H7 (cell line): ENCODE data around the gene TRMT10A. TPM values are rescaled to one million over a fixed set of nuclear protein-coding genes. Genes with fewer than 3 reads are reported as not detected.
A peak's percentile ranks its signal among the peaks of the same experiment; 100 is the strongest.
"Not testable (repeated sequence)": the region's sequence is repeated elsewhere in the genome, so short reads cannot be mapped to it uniquely, and the experiment has no call there.

Experiments used
- DNase-seq: peaks from one replicate; pipeline ENCODE4 v3.0.0; 2012
- H3K27me3 ChIP-seq: 2 replicates; pipeline ENCODE4 v1.6.0; 2011; ENCODE audit warnings: mild to moderate bottlenecking, low read length; ENCODE audit not compliant: control insufficient read depth, insufficient read depth
- H3K36me3 ChIP-seq: replicated peaks from 2 replicates; pipeline ENCODE4 v1.5.1; 2011; ENCODE audit warnings: low read length; ENCODE audit not compliant: control insufficient read depth, insufficient read depth
- H3K4me3 ChIP-seq: 2 replicates; pipeline ENCODE4 v1.5.1; 2011; ENCODE audit warnings: low read depth, mild to moderate bottlenecking, control low read depth, low read length, moderate library complexity; ENCODE audit not compliant: insufficient read depth
- total RNA-seq: library from RNA; depleted of rRNA; stranded (reverse); fragments of >200 nt; shearing (Covaris generic); gene quantifications from 2 replicates; pipeline ENCODE4 v1.2.3, GENCODE V29; 2014

Gene TRMT10A
- total RNA-seq, 1 experiment from 2014 or later = 3.8 TPM

GRCh38 chr4:99578714-99579113, 14.9 kb upstream of the TRMT10A start:
- H3K27me3 ChIP-seq = no peaks in the 10 kb centered on the region
- no peak overlapping the region for H3K4me3 ChIP-seq
- no peak for DNase-seq
- H3K36me3 ChIP-seq = no peaks in the 10 kb centered on the region

GRCh38 chr4:99574530-99575324, 10.9 kb upstream of the TRMT10A start, which contains the start of gene MTTP:
MTTP (plus strand) TSS chr4:99574824; CDS start chr4:99574910, 86 bp downstream.
- Histone ChIP-seq H3K27me3 (no peaks in the 10 kb centered on the region), H3K4me3 (no peak within 1 kb of the TSS), H3K36me3 (no peaks in the 10 kb centered on the region)
- DNase-seq = peak; percentile 8

- H3K27me3 ChIP-seq = no peaks in the 10 kb centered on the region
- H3K4me3 ChIP-seq = no peak overlapping the region
- no peaks in the 10 kb centered on the region for H3K36me3 ChIP-seq
- DNase-seq = no peak
Measured at GRCh38 chr4:99573735-99574368, 10.0 kb upstream of the TRMT10A start.

GRCh38 chr4:99572527-99573240, 8.8 kb upstream of the TRMT10A start:
- no peaks in the 10 kb centered on the region for H3K36me3 ChIP-seq
- DNase-seq = no peak
- no peaks in the 10 kb centered on the region for H3K27me3 ChIP-seq

GRCh38 chr4:99571883-99572282, 8.0 kb upstream of the TRMT10A start:
- Histone ChIP-seq H3K4me3 (no peak overlapping the region), H3K36me3 (no peaks in the 10 kb centered on the region), H3K27me3 (no peaks in the 10 kb centered on the region)
- DNase-seq = no peak

More at GRCh38 chr4:99572527-99573240, 8.8 kb upstream of the TRMT10A start:
- H3K4me3 ChIP-seq = no peak overlapping the region

- H3K4me3 ChIP-seq = no peak overlapping the region
- DNase-seq = no peak
- H3K27me3 ChIP-seq = no peaks in the 10 kb centered on the region
- no peaks in the 10 kb centered on the region for H3K36me3 ChIP-seq
Measured at GRCh38 chr4:99564921-99565320, 1.1 kb upstream of the TRMT10A start.

- no peak for DNase-seq
- Histone ChIP-seq H3K36me3 (no peaks in the 10 kb centered on the region), H3K4me3 (no peak overlapping the region), H3K27me3 (no peaks in the 10 kb centered on the region)
Measured at GRCh38 chr4:99552872-99553271, 11.0 kb downstream of the TRMT10A start.

GRCh38 chr4:99540277-99540939, 23.4 kb downstream of the TRMT10A start:
- Histone ChIP-seq H3K4me3 (no peak overlapping the region), H3K36me3 (no peaks in the 10 kb centered on the region), H3K27me3 (no peaks in the 10 kb centered on the region)
- DNase-seq = no peak

- no peaks in the 10 kb centered on the region for H3K27me3 ChIP-seq
- no peak for DNase-seq
- no peak overlapping the region for H3K4me3 ChIP-seq
- H3K36me3 ChIP-seq = no peaks in the 10 kb centered on the region
Measured at GRCh38 chr4:99537674-99538073, 26.2 kb downstream of the TRMT10A start.

GRCh38 chr4:99536848-99537247, 27.0 kb downstream of the TRMT10A start:
- Histone ChIP-seq H3K27me3 (no peaks in the 10 kb centered on the region), H3K4me3 (no peak overlapping the region), H3K36me3 (no peaks in the 10 kb centered on the region)
- no peak for DNase-seq

GRCh38 chr4:99536271-99536670, 27.6 kb downstream of the TRMT10A start:
- no peak for DNase-seq
- Histone ChIP-seq H3K27me3 (no peaks in the 10 kb centered on the region), H3K4me3 (no peak overlapping the region), H3K36me3 (no peaks in the 10 kb centered on the region)

- DNase-seq, H3K36me3 ChIP-seq, H3K27me3 ChIP-seq, H3K4me3 ChIP-seq: not testable (repeated sequence)
Measured at GRCh38 chr4:99534699-99535098, 29.1 kb downstream of the TRMT10A start.

- Histone ChIP-seq H3K27me3 (no peaks in the 10 kb centered on the region), H3K36me3 (no peaks in the 10 kb centered on the region), H3K4me3 (no peak overlapping the region)
- no peak for DNase-seq
Measured at GRCh38 chr4:99529956-99530355, 33.9 kb downstream of the TRMT10A start.

GRCh38 chr4:99529228-99529627, 34.6 kb downstream of the TRMT10A start:
- Histone ChIP-seq H3K4me3 (no peak overlapping the region), H3K27me3 (no peaks in the 10 kb centered on the region), H3K36me3 (no peaks in the 10 kb centered on the region)
- no peak for DNase-seq
